Breast epithelium (tissue), 3 donors: Measurements from ENCODE around the gene VCL.

Experiments used
- CTCF ChIP-seq, 3 donors: fragments of 450-650 bp; IDR thresholded peaks; one replicate each; pipeline ENCODE4 v1.5.1; 2016 to 2017; ENCODE audit warnings: antibody characterized with exemption in 3 of 3, mild to moderate bottlenecking in 3 of 3, moderate library complexity in 3 of 3
- POLR2A ChIP-seq: fragments of 450-650 bp; IDR thresholded peaks from one replicate; pipeline ENCODE4 v1.6.1; 2016; ENCODE audit warnings: antibody characterized with exemption, mild to moderate bottlenecking, moderate library complexity
- POLR2AphosphoS5 ChIP-seq, 3 donors: sonication (generic); formaldehyde crosslinking; IDR thresholded peaks; one replicate each; pipeline ENCODE4 v1.6.1; 2017; ENCODE audit warnings: antibody characterized with exemption in 3 of 3

GRCh38 chr10:74083304-74083703, 85.4 kb downstream of the VCL start:
- TF ChIP-seq CTCF (IDR thresholded peaks at IDR 0.05) = no peak
- no peak for TF ChIP-seq POLR2AphosphoS5 (IDR thresholded peaks at IDR 0.05)
- TF ChIP-seq POLR2A = no peak
